ENCODE measurements around the gene PEX14.

DNA sequence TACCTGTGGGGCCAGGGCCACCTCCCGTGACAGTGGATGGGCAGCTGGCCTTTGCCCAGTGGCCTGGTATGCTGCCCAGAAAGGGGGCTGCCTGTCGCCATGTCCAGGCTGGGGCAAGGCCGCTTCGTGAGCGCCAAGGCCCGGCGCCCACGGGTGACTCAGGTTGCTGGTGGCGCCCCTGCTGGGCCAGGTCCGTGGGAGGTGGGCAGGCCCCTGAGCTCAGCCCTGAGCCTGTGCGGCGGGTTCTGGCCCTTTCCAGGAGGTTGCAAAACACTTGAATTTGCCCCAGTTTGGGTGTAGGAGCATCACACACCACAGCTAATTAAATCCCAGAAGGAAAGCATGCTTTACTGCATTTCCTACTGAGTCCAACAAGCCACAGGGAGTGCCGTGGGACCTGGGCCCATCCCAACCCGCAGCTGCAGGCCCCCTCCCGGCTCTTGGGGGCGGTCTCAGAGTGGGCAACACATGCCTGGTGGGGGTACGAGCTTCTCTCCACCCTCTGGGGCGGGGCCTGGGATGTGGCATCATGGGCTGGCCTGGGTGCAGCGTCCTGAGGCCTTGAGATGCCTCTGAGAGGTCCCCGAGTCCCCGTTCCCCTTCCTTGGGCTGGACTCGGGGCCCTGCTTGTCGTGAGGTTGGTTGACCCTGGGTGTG lies 159.8 kb downstream of the PEX14 start:
- TF ChIP-seq, protein P1, sequence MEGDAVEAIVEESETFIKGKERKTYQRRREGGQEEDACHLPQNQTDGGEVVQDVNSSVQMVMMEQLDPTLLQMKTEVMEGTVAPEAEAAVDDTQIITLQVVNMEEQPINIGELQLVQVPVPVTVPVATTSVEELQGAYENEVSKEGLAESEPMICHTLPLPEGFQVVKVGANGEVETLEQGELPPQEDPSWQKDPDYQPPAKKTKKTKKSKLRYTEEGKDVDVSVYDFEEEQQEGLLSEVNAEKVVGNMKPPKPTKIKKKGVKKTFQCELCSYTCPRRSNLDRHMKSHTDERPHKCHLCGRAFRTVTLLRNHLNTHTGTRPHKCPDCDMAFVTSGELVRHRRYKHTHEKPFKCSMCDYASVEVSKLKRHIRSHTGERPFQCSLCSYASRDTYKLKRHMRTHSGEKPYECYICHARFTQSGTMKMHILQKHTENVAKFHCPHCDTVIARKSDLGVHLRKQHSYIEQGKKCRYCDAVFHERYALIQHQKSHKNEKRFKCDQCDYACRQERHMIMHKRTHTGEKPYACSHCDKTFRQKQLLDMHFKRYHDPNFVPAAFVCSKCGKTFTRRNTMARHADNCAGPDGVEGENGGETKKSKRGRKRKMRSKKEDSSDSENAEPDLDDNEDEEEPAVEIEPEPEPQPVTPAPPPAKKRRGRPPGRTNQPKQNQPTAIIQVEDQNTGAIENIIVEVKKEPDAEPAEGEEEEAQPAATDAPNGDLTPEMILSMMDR (IDR thresholded peaks at IDR 0.05; ENCODE audit: insufficient read depth, low read length, poor library complexity, severe bottlenecking): no peak
- TF ChIP-seq EZH2phosphoT487 (conservative IDR thresholded peaks at IDR 0.05; ENCODE audit: low read length): no peak
